ENCODE data around the gene AUTS2.

- TF ChIP-seq STAT1 (IDR thresholded peaks at IDR 0.05; ENCODE audit: unreplicated experiment) (no peak), CTCF (conservative IDR thresholded peaks at IDR 0.05; ENCODE audit: low read depth in 2 of 2) (no peak), ZNF114 (CRISPR knock-in tag; IDR thresholded peaks at IDR 0.05) (no peak), EZH2phosphoT487 (IDR thresholded peaks at IDR 0.05; ENCODE audit: unreplicated experiment) (no peak)
Measured at GRCh38 chr7:69564454-69565417, 33.5 kb upstream of the AUTS2 start.

Data from GM23338 (cell line).